Spleen (tissue), 11 donors: ENCODE data around the gene BBOX1. TPM values are rescaled to one million over a fixed set of nuclear protein-coding genes. Genes with fewer than 3 reads are reported as not detected.

Experiments
- DNase-seq: peaks from one replicate; pipeline ENCODE4 v3.0.0-alpha.2; 2020
- H3K27ac ChIP-seq, 8 donors: fragments of 200-600 bp; sonication (generic) in 7 of 8; 1 replicate in 4 of 8; 2 replicates in 4 of 8; pipeline versions ENCODE4 v1.5.0 to v1.8.0; 2016 to 2021; ENCODE audit warnings: inconsistent platforms in 4 of 8, mild to moderate bottlenecking in 4 of 8, moderate library complexity in 1 of 8
- H3K27me3 ChIP-seq, 7 donors: fragments of 200-600 bp; sonication (generic) in 6 of 7; replicated peaks in 1 of 7; 1 replicate in 4 of 7; 2 replicates in 3 of 7; pipeline versions ENCODE4 v1.5.0 to v1.8.0; 2016 to 2021; ENCODE audit warnings: inconsistent platforms in 3 of 7, mild to moderate bottlenecking in 1 of 7
- H3K36me3 ChIP-seq, 6 donors: fragments of 200-600 bp; sonication (generic) in 5 of 6; 1 replicate in 4 of 6; 2 replicates in 2 of 6; pipeline versions ENCODE4 v1.5.0 to v1.8.0; 2016 to 2021; ENCODE audit warnings: inconsistent platforms in 2 of 6
- H3K4me1 ChIP-seq, 6 donors: fragments of 200-600 bp; sonication (generic) in 5 of 6; 1 replicate in 3 of 6; 2 replicates in 3 of 6; pipeline versions ENCODE4 v1.5.0 to v1.8.0; 2016 to 2021; ENCODE audit warnings: inconsistent platforms in 3 of 6
- H3K4me3 ChIP-seq, 8 donors: fragments of 200-600 bp; sonication (generic) in 7 of 8; 1 replicate in 4 of 8; 2 replicates in 4 of 8; pipeline versions ENCODE4 v1.5.0 to v1.8.0; 2016 to 2021; ENCODE audit warnings: inconsistent platforms in 4 of 8, mild to moderate bottlenecking in 4 of 8, moderate library complexity in 2 of 8
- H3K9me3 ChIP-seq, 8 donors: fragments of 200-600 bp; sonication (generic) in 7 of 8; 1 replicate in 4 of 8; 2 replicates in 4 of 8; pipeline versions ENCODE4 v1.5.0 to v1.8.0; 2016 to 2021; ENCODE audit warnings: inconsistent platforms in 4 of 8
- POLR2A ChIP-seq, 3 donors: fragments of 450-650 bp; IDR thresholded peaks; one replicate each; pipeline ENCODE4 v1.5.1; 2017; ENCODE audit warnings: antibody characterized with exemption in 3 of 3, mild to moderate bottlenecking in 1 of 3
- POLR2AphosphoS5 ChIP-seq, 3 donors: sonication (generic); formaldehyde crosslinking; IDR thresholded peaks; one replicate each; pipeline ENCODE4 v1.5.1; 2017; ENCODE audit warnings: antibody characterized with exemption in 3 of 3
- WGBS, 5 donors: extraction: QIAGEN DNeasy Blood & Tissue Kit in 3 of 5; methylation state at CpG; one replicate each; pipeline versions ENCODE4 v1.1.5 to v1.1.7; 2013 to 2018; 5-methylcytosine and 5-hydroxymethylcytosine counted together
- intact Hi-C: fragments of 100-400 bp; cut with DNase I; formaldehyde crosslinking; loops from one replicate; pipeline ENCODE4 v1.15.0; 2023; ENCODE audit warnings: low total_unique reads
- polyA plus RNA-seq, 3 donors: library from polyadenylated mRNA; stranded (reverse); fragments of 200-250 nt; gene quantifications; one replicate each; pipeline ENCODE4 v1.2.1, GENCODE V29; 2013
- total RNA-seq, 7 donors: library from RNA; depleted of rRNA in 3 of 7; stranded (reverse); fragments of >200 nt in 3 of 7; fragmentation: NEBNext Ultra II Directional in 4 of 7; extraction: Animal tissue kit (Norgen Biotek cat#: 25700) in 4 of 7; gene quantifications; one replicate each; pipeline versions ENCODE4 v1.1.0 to v1.2.1, GENCODE V29; 2016 to 2021
- TF ChIP-seq, protein P1 (sequence below), 11 experiments: fragments of 200-600 bp in 7 of 11; fragments of 450-650 bp in 4 of 11; sonication (generic) in 4 of 11; IDR thresholded peaks in 8 of 11; conservative IDR thresholded peaks in 3 of 11; 1 replicate in 7 of 11; 2 replicates in 4 of 11; pipeline versions ENCODE4 v1.4.0 to v1.8.0; 2016 to 2021; ENCODE audit warnings: antibody characterized with exemption in 11 of 11, inconsistent platforms in 4 of 11, mild to moderate bottlenecking in 1 of 11
- donor health status: healthy with polysubstance abuse.
- donor health status: DM: no; HTN: no; CAD: no; lungs with moderate emphysema.
- donor health status: DM: no; HTN: no; CAD: no.
- donor health status: Bipolar disorder and iron deficiency.
- donor health status: healthy.
- donor health status: DM: no; HTN: no; CAD: no.
- donor health status: DM: yes; HTN: yes; CAD: no.

Gene BBOX1
- total and polyA plus RNA-seq, 10 donors: not detected

DNA sequence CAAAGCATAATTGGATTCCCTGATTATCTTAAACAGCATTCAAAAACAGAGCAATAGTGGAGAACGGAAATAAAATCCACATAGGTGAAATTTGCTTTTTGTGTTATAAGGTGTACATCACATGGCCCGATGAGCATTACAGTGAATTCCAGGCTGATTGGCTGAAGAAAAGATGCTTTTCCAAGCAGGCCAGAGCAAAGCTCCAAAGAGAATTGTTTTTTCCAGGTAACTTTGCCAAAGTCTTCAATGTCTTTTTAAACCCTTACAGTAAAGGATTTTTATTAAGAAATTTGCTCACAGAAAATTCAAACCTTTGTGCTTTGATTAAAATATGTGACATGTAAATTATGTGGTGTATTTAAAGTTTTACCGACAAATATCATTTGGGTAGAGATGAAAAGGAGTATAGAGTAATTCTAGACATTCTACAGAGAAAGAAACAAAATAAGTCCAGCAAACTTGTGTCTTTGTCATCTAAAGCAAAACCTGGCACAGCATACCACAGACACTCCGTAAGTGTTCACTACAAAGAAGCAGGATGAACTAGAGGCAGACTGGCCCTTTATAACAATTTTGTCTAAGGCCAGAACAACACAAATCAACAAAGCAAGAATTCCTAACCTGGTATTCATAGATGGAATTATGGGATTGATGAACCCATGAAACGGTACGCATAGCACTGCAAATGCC, 16.6 kb downstream of the BBOX1 start:
- 86 to 96% (median 92%) methylated on average over 6 of the region's 6 CpGs for WGBS, 5 donors
- Histone ChIP-seq H3K36me3 (no peaks in the 10 kb centered on the region), H3K27ac (no peak overlapping the region), H3K27me3 (no peaks in the 10 kb centered on the region), H3K9me3 (peaks cover 0 to 9% (median 5%) of the 10 kb centered on the region in 8 donors), H3K4me3 (no peak overlapping the region), H3K4me1 (no peaks in the 10 kb centered on the region)
- no peak for TF ChIP-seq POLR2A (IDR thresholded peaks at IDR 0.05)
- TF ChIP-seq, protein P1, sequence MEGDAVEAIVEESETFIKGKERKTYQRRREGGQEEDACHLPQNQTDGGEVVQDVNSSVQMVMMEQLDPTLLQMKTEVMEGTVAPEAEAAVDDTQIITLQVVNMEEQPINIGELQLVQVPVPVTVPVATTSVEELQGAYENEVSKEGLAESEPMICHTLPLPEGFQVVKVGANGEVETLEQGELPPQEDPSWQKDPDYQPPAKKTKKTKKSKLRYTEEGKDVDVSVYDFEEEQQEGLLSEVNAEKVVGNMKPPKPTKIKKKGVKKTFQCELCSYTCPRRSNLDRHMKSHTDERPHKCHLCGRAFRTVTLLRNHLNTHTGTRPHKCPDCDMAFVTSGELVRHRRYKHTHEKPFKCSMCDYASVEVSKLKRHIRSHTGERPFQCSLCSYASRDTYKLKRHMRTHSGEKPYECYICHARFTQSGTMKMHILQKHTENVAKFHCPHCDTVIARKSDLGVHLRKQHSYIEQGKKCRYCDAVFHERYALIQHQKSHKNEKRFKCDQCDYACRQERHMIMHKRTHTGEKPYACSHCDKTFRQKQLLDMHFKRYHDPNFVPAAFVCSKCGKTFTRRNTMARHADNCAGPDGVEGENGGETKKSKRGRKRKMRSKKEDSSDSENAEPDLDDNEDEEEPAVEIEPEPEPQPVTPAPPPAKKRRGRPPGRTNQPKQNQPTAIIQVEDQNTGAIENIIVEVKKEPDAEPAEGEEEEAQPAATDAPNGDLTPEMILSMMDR (IDR thresholded peaks at IDR 0.05 in 8 of 11, conservative IDR thresholded peaks at IDR 0.05 in 3 of 11): no peak
- TF ChIP-seq POLR2AphosphoS5 (IDR thresholded peaks at IDR 0.05): no peak
- intact Hi-C loops: no loop called here
- DNase-seq: no peak

DNA sequence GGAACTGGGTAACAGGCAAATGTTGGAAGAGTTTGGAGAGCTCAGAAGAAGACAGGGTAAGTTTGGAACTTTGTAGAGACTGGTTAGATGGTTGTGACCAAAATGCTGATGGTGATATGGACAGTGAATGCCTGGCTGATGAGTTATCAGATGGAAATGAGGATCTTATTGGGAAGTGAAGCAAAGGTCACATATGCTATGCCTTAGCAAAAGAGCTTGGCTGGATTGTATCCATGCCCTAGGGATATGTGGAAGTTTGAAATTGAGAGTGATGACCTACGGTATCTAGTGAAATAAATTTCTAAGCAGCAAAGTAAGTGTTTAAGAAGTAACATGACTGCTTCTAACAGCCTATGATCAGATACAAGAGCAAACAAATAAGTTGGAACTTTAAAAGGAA, 17.8 kb downstream of the BBOX1 start:
- H3K4me3 ChIP-seq: no peak overlapping the region
- no peaks in the 10 kb centered on the region for H3K27me3 ChIP-seq
- intact Hi-C loops: no loop called here
- no peak overlapping the region for H3K27ac ChIP-seq
- H3K9me3 ChIP-seq: peaks cover 0 to 9% (median 5%) of the 10 kb centered on the region in 8 donors
- no peaks in the 10 kb centered on the region for H3K4me1 ChIP-seq
- TF ChIP-seq, protein P1 (IDR thresholded peaks at IDR 0.05 in 8 of 11, conservative IDR thresholded peaks at IDR 0.05 in 3 of 11): no peak
- TF ChIP-seq POLR2AphosphoS5 (IDR thresholded peaks at IDR 0.05) (no peak), POLR2A (IDR thresholded peaks at IDR 0.05) (no peak)
- no peaks in the 10 kb centered on the region for H3K36me3 ChIP-seq
- 35 to 97% (median 94%) methylated on average over 1 of the region's 1 CpG for WGBS, 5 donors
- no peak for DNase-seq

DNA sequence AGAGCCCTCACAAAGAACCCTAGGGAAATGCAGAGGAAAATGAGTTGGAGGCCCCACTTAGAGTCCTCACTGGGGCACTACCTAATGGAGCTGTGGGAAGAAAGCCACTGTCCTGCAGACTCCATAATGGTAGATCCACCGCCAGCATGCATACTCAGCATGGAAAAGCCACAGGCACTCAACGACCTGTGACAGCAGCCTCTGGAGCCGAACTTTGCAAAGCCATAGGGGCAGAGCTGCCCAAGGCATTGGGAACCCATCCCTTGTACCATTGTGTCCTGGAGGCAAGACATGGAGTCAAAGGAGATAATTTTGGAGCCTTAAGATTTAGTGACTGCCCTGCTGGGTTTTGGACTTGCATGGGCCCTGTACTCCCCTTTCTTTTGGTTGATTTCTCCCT, 18.8 kb downstream of the BBOX1 start:
- H3K36me3 ChIP-seq: no peaks in the 10 kb centered on the region
- no peaks in the 10 kb centered on the region for H3K27me3 ChIP-seq
- TF ChIP-seq POLR2AphosphoS5 (IDR thresholded peaks at IDR 0.05) (no peak), POLR2A (IDR thresholded peaks at IDR 0.05) (no peak)
- TF ChIP-seq, protein P1 (IDR thresholded peaks at IDR 0.05 in 8 of 11, conservative IDR thresholded peaks at IDR 0.05 in 3 of 11): no peak
- intact Hi-C loops: no loop called here
- H3K4me1 ChIP-seq: no peaks in the 10 kb centered on the region
- 32 to 75% (median 67%) methylated on average over 3 of the region's 3 CpGs for WGBS, 5 donors
- H3K9me3 ChIP-seq: peaks cover 0 to 9% (median 5%) of the 10 kb centered on the region in 8 donors
- no peak overlapping the region for H3K4me3 ChIP-seq
- DNase-seq: no peak
- H3K27ac ChIP-seq: no peak overlapping the region

DNA sequence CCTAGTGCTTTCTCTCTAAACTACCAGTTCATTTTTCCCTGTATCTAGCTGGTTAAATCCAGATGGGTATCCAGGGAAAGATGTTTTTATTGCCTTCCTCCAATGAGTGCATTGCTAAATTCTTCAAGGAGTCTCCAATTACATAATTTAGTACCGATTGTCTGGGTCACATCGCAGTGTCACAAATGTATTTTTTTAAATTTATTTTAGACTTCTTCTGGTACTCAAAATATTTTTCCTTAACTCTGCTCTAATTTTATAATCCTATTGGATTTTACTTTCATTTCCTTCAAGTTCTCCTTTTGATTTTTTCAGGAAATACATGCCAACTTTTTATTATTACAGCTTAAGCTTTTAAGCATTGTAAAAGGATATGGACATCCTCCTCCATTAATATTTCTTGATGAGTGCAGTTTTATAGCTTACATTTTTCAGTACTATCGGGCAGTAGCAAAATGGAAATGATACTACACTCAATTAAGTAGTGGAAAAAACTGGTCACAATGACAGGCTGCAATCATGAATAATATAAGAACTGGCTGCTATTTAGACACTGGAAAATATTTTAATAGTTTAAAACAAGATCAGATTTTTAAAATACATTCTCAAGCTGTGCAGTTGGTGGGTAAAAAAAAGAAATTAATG, 20.3 kb downstream of the BBOX1 start:
- no peaks in the 10 kb centered on the region for H3K36me3 ChIP-seq
- H3K4me3 ChIP-seq: no peak overlapping the region
- DNase-seq: no peak
- intact Hi-C loops: no loop called here
- peaks cover 0 to 9% (median 5%) of the 10 kb centered on the region in 8 donors for H3K9me3 ChIP-seq
- TF ChIP-seq POLR2A (IDR thresholded peaks at IDR 0.05): no peak
- TF ChIP-seq, protein P1 (IDR thresholded peaks at IDR 0.05 in 8 of 11, conservative IDR thresholded peaks at IDR 0.05 in 3 of 11): no peak
- no peak for TF ChIP-seq POLR2AphosphoS5 (IDR thresholded peaks at IDR 0.05)
- H3K27me3 ChIP-seq: no peaks in the 10 kb centered on the region
- H3K27ac ChIP-seq: peak overlapping the region in 3 of 8 donors; percentile 22 to 54 (median 41)
- 61 to 81% (median 79%) methylated on average over 3 of the region's 3 CpGs for WGBS, 5 donors
- H3K4me1 ChIP-seq: no peaks in the 10 kb centered on the region
